Stimulated activated CD8-positive, alpha-beta memory T cell treated with anti-CD3 and anti-CD28 coated beads, Interleukin-12 subunit alpha, Interleukin-12 subunit beta, amount 100 ng/mL, for 1 hour (primary cell): Measurements from ENCODE around the gene ALDH3A2.
A peak's percentile ranks its signal among the peaks of the same experiment; 100 is the strongest.

Experiments
- DNase-seq: peaks from one replicate; pipeline ENCODE4 v3.0.0-alpha.2; 2020; ENCODE audit warnings: low read depth

ALDH3A2 gene

GRCh38 chr17:19716108-19717030 is 67.8 kb downstream of the ALDH3A2 start, which contains the start of gene SLC47A2:
Gene SLC47A2 (minus strand): TSS chr17:19716584. CDS start chr17:19716555, 29 bp downstream.
- DNase-seq: no peak

GRCh38 chr17:19717031-19717360 is 68.4 kb downstream of the ALDH3A2 start:
- no peak for DNase-seq

GRCh38 chr17:19717411-19717908 is 68.9 kb downstream of the ALDH3A2 start:
- no peak for DNase-seq

- no peak for DNase-seq
Observed at GRCh38 chr17:19718041-19718612, 69.6 kb downstream of the ALDH3A2 start.

- no peak for DNase-seq
Observed at GRCh38 chr17:19718613-19719354, 70.2 kb downstream of the ALDH3A2 start.

GRCh38 chr17:19719355-19720209 is 71.0 kb downstream of the ALDH3A2 start:
- DNase-seq: no peak

GRCh38 chr17:19720210-19720475 is 71.6 kb downstream of the ALDH3A2 start:
- DNase-seq: no peak

GRCh38 chr17:19720631-19721426 is 72.3 kb downstream of the ALDH3A2 start:
- DNase-seq: no peak

- DNase-seq: no peak
Observed at GRCh38 chr17:19723964-19724363, 75.4 kb downstream of the ALDH3A2 start.

GRCh38 chr17:19724501-19725420 is 76.2 kb downstream of the ALDH3A2 start:
- peak; percentile 4 for DNase-seq

- DNase-seq: no peak
Observed at GRCh38 chr17:19725486-19725885, 76.9 kb downstream of the ALDH3A2 start.

GRCh38 chr17:19726631-19727376 is 78.3 kb downstream of the ALDH3A2 start:
- DNase-seq: no peak
